GM12878 (cell line): Measurements from ENCODE around the gene SLC36A1.

Experiments used
- CTCF ChIP-seq, 3 experiments: IDR thresholded peaks in 2 of 3; conservative IDR thresholded peaks in 1 of 3; 2 replicates each; pipeline ENCODE4 v1.5.1; 2011; ENCODE audit warnings: low read depth in 3 of 3, low read length in 3 of 3, mild to moderate bottlenecking in 3 of 3, control low read depth in 2 of 3, moderate library complexity in 2 of 3, inconsistent platforms in 1 of 3, mixed read lengths in 1 of 3; ENCODE audit not compliant: control insufficient read depth in 2 of 3, insufficient read depth in 1 of 3; ENCODE audit errors: extremely low read depth in 1 of 3
- MLLT1 ChIP-seq: fragments of 450-650 bp; IDR thresholded peaks from 2 replicates; pipeline ENCODE4 v1.6.1; 2016; ENCODE audit warnings: mild to moderate bottlenecking
- SIX5 ChIP-seq: IDR thresholded peaks from 2 replicates; pipeline ENCODE4 v1.6.1; 2011; ENCODE audit warnings: mild to moderate bottlenecking, low read depth, low read length, moderate library complexity; ENCODE audit not compliant: severe bottlenecking
- ZNF217 ChIP-seq: fragments of 450-650 bp; IDR thresholded peaks from 2 replicates; pipeline ENCODE4 v1.6.1; 2017; ENCODE audit warnings: antibody characterized with exemption, mild to moderate bottlenecking

GRCh38 chr5:151464101-151464500 is 16.7 kb downstream of the SLC36A1 start:
- TF ChIP-seq MLLT1: no peak
- no peak for TF ChIP-seq CTCF (IDR thresholded peaks at IDR 0.05 in 2 of 3, conservative IDR thresholded peaks at IDR 0.05 in 1 of 3; ENCODE audit: control insufficient read depth in 2 of 3, extremely low read depth in 1 of 3, insufficient read depth in 1 of 3, low read depth in 3 of 3, low read length in 3 of 3)
- no peak for TF ChIP-seq ZNF217
- no peak for TF ChIP-seq SIX5
